ENCODE data around the gene PBX3.

The PBX3 gene

GRCh38 chr9:125845271-125845808, 98.2 kb downstream of the PBX3 start:
- TF ChIP-seq CTCF (conservative IDR thresholded peaks at IDR 0.05; ENCODE audit: control insufficient read depth, insufficient read depth, low read depth, low read length), result no peak
- DNase-seq (ENCODE audit: low read depth), result no peak
- H3K4me3 ChIP-seq (ENCODE audit: control insufficient read depth, low read depth, low read length), result no peak overlapping the region

GRCh38 chr9:125847735-125848134, 100.6 kb downstream of the PBX3 start:
- no peak for TF ChIP-seq CTCF (conservative IDR thresholded peaks at IDR 0.05; ENCODE audit: control insufficient read depth, insufficient read depth, low read depth, low read length)
- no peak overlapping the region for H3K4me3 ChIP-seq (ENCODE audit: control insufficient read depth, low read depth, low read length)
- no peak for DNase-seq (ENCODE audit: low read depth)

- no peak for DNase-seq (ENCODE audit: low read depth)
- no peak for TF ChIP-seq CTCF (conservative IDR thresholded peaks at IDR 0.05; ENCODE audit: control insufficient read depth, insufficient read depth, low read depth, low read length)
- H3K4me3 ChIP-seq (ENCODE audit: control insufficient read depth, low read depth, low read length), result no peak overlapping the region
These were observed 103.0 kb downstream of the PBX3 start for GRCh38 chr9:125850106-125850632.

- no peak for TF ChIP-seq CTCF (conservative IDR thresholded peaks at IDR 0.05; ENCODE audit: control insufficient read depth, insufficient read depth, low read depth, low read length)
- peak; percentile 39 for DNase-seq (ENCODE audit: low read depth)
- H3K4me3 ChIP-seq (ENCODE audit: control insufficient read depth, low read depth, low read length), result no peak overlapping the region
These were observed 103.6 kb downstream of the PBX3 start for GRCh38 chr9:125850763-125851162.

GRCh38 chr9:125851979-125852378, 104.8 kb downstream of the PBX3 start:
- DNase-seq (ENCODE audit: low read depth), result no peak
- no peak overlapping the region for H3K4me3 ChIP-seq (ENCODE audit: control insufficient read depth, low read depth, low read length)
- no peak for TF ChIP-seq CTCF (conservative IDR thresholded peaks at IDR 0.05; ENCODE audit: control insufficient read depth, insufficient read depth, low read depth, low read length)

GRCh38 chr9:125852386-125852785, 105.2 kb downstream of the PBX3 start:
- H3K4me3 ChIP-seq (ENCODE audit: control insufficient read depth, low read depth, low read length), result no peak overlapping the region
- TF ChIP-seq CTCF (conservative IDR thresholded peaks at IDR 0.05; ENCODE audit: control insufficient read depth, insufficient read depth, low read depth, low read length), result no peak
- no peak for DNase-seq (ENCODE audit: low read depth)

All from fibroblast of mammary gland (primary cell).